Left hindlimb (tissue), 1 donor: ENCODE results near the gene TMEM178B.

Experiments
- DNase-seq: peaks from one replicate; pipeline ENCODE4 v3.0.0-alpha.2; 2018

TMEM178B gene

GRCh38 chr7:141231018-141231792 is 157.3 kb downstream of the TMEM178B start:
- DNase-seq = no peak

DNA sequence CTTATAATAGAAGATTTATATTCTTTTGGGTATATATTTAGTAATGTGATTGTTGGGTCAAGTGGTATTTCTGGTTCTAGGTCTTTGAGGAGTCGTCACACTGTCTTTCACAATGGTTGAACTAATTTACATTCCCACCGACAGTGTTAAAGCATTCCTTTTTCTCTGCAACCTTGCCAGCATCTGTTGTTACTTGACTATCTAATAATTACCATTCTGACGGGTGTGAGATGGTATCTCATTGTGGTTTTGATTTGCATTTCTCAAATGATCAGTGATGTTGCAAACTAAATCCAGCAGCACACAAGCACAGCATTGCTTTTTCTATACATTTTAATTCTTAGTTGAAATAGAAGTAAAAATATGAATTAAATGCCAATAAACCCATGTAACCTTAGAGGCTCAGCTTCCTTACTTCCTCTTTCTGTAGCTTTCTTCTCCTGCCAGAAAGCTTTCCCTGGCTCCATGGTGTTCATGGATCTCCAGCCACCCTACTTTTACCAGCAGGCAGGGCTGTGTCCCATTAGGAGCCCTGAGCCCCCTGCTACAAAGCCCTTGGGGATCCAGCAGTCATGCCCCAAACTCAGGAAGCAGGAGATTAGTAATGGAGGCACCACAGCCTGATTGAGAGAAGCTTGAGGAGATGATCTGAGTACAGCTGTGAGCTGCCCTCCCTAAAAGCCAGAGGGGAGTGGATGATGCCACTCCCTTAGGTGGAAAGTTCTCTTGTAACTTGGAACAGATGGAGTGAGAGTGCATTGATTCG is 158.6 kb downstream of the TMEM178B start:
- DNase-seq = no peak

- no peak for DNase-seq
Measured at GRCh38 chr7:141234335-141235105, 160.7 kb downstream of the TMEM178B start.

DNA sequence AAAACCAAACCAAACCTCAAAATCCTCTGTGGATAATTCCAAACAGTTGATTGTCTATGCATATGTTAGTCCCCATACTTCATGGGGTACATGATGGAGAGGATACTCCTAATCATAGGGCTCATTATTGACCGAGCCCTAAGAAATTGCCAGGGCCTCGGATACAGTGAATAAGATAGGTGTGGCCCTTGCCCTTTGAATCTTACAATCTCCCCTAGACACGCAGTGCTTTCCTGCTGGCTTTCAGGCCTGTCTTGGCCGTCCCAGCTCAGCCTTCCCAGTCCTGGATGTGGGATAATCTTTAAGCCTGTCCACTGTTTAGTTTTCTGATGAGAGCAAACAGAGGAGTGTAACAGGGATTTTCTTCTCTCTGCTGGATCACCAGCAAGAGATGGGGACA is 161.8 kb downstream of the TMEM178B start:
- no peak for DNase-seq

DNA sequence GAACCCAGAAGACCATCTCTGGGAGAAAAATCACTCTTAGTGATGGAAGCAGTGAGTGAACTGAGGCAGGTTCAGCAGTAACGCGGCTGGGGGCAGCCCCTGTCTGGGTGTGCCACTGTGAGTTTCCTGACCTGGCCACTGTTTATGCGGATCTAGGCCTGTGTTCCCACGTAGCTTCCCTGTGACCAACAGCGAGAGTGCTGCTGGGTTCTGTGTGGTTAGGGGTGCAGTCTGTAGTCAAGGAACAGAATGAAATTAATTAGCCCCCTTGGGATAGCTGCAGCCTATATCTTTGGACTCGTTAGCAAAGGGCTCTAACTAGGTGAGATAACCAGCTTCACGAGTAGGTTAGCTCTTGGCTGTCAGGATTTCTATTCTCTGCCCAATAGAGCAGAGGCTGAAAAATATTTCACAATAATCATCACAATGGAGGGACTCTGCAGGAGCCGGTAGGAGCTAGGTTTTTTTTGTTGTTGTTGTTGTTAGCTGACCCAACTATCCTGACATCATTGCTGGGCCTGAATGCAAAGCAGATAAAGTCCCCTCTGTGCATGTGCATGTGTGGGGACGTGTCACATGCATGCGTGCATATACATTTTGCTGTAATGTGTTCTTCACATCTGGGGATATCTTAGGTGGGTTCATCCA is 164.9 kb downstream of the TMEM178B start:
- DNase-seq = no peak

GRCh38 chr7:141239661-141240060 is 165.8 kb downstream of the TMEM178B start:
- no peak for DNase-seq

DNA sequence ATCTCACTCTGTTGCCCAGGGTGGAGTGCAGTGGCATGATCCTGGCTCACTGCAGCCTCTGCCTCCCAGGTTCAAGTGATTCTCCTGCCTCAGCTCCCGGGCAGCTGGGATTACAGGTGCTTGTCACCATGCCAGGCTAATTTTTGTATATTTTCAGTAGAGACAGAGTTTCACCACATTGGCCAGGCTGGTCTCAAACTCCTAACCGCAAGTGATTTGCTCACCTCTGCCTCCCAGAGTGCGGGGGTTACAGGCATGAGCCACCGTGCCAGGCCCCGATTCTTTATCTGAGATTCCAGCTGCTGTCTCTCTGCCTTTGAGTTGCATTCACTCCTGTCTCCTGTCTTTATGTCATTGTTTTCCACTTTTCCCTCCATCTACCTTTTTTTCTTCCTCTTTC is 168.7 kb downstream of the TMEM178B start:
- no peak for DNase-seq

- DNase-seq = no peak
Measured at GRCh38 chr7:141243368-141243767, 169.5 kb downstream of the TMEM178B start.

- no peak for DNase-seq
Measured at GRCh38 chr7:141244435-141244834, 170.6 kb downstream of the TMEM178B start.

- DNase-seq = no peak
Measured at GRCh38 chr7:141246426-141246825, 172.6 kb downstream of the TMEM178B start.

DNA sequence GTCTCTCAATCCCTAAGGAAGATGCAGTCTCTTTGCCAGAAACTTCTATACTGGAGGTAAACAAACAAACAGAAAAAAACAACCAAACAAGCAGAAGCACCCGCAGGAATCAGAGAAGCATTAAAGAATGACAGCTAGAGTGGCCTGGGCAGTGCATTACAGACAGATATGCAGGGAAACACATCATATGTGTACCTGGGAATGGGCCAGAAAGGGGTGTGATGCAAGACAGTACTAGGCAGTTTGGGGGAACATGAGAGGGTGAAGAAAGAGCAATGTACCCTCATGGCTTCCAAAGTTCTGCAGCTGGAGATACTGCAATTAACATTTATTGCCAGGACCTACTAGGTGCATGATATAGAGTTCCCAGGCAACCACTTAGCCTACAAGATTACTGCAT is 177.3 kb downstream of the TMEM178B start:
- no peak for DNase-seq

DNA sequence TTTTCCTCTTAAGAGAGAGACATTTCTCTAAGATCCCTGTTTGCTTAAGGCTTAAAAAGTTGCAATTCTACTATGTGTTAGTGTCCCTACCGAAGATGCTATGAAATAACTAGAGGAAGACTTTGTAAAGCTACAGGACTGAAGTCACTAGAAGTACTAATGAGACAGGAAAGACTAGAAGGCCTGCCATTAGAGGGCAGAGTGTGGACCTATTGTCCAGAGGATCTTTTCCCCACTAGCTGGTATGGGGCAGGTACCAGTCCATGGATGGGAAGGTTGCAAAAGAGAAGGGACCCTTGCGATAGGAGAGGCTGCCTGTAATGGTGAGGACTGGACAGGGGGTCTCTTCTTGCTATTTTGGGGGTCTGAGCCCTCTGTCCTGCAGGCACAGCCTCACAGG is 178.1 kb downstream of the TMEM178B start:
- no peak for DNase-seq

- no peak for DNase-seq
Measured at GRCh38 chr7:141257597-141257996, 183.7 kb downstream of the TMEM178B start.

DNA sequence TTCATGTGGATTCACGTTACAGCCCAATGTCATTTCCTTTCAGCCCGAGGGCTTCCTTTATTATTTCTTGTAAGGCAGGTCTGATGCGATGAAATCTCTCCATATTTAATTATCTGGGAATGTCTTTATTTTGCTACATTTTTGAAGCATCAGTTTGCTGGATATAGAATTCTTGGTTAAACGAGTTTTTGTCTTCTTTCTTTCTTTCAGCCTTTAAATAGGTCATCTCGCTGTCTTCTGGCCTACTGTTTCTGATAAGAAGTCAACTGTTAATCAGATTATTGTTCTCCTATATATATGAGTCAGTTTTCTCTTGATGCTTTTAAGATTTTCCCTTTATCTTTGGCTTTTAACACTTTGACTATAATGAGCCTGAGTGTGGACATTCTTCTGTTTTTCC is 184.7 kb downstream of the TMEM178B start:
- no peak for DNase-seq

DNA sequence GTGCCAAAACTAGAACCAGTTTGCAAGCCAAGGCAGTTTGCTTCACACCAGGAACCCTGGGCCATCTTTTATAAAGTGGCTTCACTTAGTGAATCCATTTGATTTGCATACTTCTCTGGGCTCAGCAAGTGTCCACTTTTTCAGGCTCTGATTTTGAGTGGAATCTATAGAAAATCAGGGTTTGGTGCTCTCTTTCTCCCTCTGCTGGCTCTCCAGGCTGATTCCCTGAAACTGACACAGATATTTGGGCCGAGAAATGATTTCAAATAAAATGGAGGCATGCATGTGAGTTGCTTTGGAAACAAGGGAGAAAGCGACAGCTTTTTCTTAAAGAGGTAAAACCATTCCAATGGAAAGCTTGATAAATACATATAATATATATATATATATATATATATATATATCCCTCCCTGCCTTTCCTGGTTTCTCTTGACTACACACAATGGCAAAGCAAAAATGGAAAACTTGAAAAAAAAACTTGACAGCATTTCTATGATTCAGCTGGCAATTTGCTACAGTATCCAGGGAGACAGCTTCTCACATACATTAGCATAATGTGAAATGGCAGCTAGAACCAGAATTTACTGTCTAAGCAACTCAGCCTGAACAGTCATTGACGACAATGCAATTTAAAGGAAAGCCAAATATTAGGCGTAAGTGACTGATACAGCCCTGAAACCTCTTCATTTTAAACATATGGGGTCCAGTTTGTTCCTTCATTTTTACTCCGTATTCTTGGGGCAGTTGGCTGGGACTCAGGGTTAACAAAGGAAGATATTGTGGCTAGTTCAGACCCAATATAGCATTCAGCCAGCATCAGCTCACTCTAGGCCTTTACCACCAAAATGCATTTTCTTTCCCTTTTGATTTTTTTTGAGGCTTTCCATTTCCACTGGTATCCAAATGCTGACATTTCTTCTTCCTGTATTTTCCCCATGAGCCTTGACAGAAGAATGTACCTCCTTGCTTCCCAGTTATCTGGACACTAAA is 188.5 kb downstream of the TMEM178B start:
- DNase-seq = no peak

GRCh38 chr7:141263508-141263907 is 189.6 kb downstream of the TMEM178B start:
- DNase-seq = no peak

GRCh38 chr7:141263983-141264382 is 190.1 kb downstream of the TMEM178B start:
- no peak for DNase-seq

- DNase-seq = no peak
Measured at GRCh38 chr7:141264511-141264910, 190.6 kb downstream of the TMEM178B start.

DNA sequence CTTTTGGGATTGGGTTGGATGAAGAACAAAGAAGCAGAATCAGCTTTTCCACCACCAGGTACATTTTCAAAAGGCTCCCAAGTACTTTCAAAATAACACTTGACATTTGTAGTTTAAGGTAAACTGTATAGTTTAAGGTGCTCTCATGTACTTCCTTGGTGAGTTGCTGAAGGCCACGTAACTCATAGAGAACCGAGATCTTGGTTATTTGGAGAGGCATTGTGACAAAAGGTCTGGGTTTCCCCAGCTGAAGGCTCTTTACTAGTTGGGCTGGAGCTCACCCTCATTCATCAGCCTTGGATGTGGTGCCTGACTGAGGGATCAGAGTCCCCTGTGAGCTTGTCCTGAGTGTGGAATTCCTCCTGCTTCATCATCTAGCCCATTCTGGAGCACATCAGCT is 191.8 kb downstream of the TMEM178B start:
- no peak for DNase-seq

DNA sequence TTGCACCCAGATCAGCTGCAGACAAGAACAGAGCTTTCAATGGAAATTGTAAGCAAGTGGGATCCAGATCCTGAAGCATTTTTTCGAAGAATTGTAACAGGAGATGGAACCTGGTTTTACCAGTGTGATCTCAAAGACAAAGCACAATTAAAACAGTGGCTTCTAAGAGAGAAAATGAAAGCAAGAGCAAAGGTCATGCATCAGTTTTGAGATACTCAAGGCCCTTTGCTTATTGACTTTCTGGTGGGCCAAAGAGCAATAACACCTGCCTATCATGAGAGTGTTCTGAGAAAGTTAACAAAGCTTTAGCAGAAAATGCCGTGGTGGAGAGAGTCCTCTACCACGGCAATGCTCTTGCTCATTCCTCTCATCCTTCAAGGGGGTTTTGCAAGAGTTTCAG is 194.8 kb downstream of the TMEM178B start:
- no peak for DNase-seq

- no peak for DNase-seq
Measured at GRCh38 chr7:141271451-141271850, 197.6 kb downstream of the TMEM178B start.

GRCh38 chr7:141272417-141272816 is 198.6 kb downstream of the TMEM178B start:
- no peak for DNase-seq
